GM18861 (cell line): ENCODE results near the gene EXOC6B.

Source experiments
- ATAC-seq: cut with Tn5 transposase; IDR thresholded peaks from one replicate; pipeline ENCODE4 v1.9.1; 2021; ENCODE audit not compliant: unreplicated experiment

EXOC6B gene

GRCh38 chr2:72139874-72140620, 685.8 kb downstream of the EXOC6B start:
- ATAC-seq, result no peak

GRCh38 chr2:72139471-72139873, 686.4 kb downstream of the EXOC6B start:
- no peak for ATAC-seq

- no peak for ATAC-seq
Observed at GRCh38 chr2:72138921-72139381, 686.9 kb downstream of the EXOC6B start.

- no peak for ATAC-seq
Observed at GRCh38 chr2:72138011-72138881, 687.6 kb downstream of the EXOC6B start.

- ATAC-seq, result peak; percentile 89
Observed at GRCh38 chr2:72137498-72138010, 688.3 kb downstream of the EXOC6B start.

- ATAC-seq, result no peak
Observed at GRCh38 chr2:72136933-72137497, 688.8 kb downstream of the EXOC6B start.

GRCh38 chr2:72136331-72136730, 689.5 kb downstream of the EXOC6B start:
- no peak for ATAC-seq

GRCh38 chr2:72135921-72136320, 689.9 kb downstream of the EXOC6B start:
- no peak for ATAC-seq

- ATAC-seq, result no peak
Observed at GRCh38 chr2:72134997-72135800, 690.6 kb downstream of the EXOC6B start.

GRCh38 chr2:72134408-72134996, 691.3 kb downstream of the EXOC6B start:
- ATAC-seq, result no peak

GRCh38 chr2:72133721-72134407, 692.0 kb downstream of the EXOC6B start:
- ATAC-seq, result no peak

- ATAC-seq, result no peak
Observed at GRCh38 chr2:72132981-72133720, 692.7 kb downstream of the EXOC6B start.

- no peak for ATAC-seq
Observed at GRCh38 chr2:72131916-72132841, 693.7 kb downstream of the EXOC6B start.

- no peak for ATAC-seq
Observed at GRCh38 chr2:72131371-72131891, 694.4 kb downstream of the EXOC6B start.

GRCh38 chr2:72130659-72131360, 695.0 kb downstream of the EXOC6B start:
- no peak for ATAC-seq

GRCh38 chr2:72129681-72130340, 696.0 kb downstream of the EXOC6B start:
- no peak for ATAC-seq

- no peak for ATAC-seq
Observed at GRCh38 chr2:72128843-72129227, 697.0 kb downstream of the EXOC6B start.
